Measurements from ENCODE around the gene IPO8.
"Not testable (repeated sequence)": the region's sequence is repeated elsewhere in the genome, so short reads cannot be mapped to it uniquely, and the experiment has no call there.

The IPO8 gene

GRCh38 chr12:30603129-30603528, 92.5 kb downstream of the IPO8 start:
- no peak for DNase-seq (ENCODE audit: low spot score)

GRCh38 chr12:30602678-30603077, 93.0 kb downstream of the IPO8 start:
- no peak for DNase-seq (ENCODE audit: low spot score)

- DNase-seq (ENCODE audit: low spot score): no peak
These were observed 96.1 kb downstream of the IPO8 start for GRCh38 chr12:30599608-30600007.

GRCh38 chr12:30598889-30599288, 96.8 kb downstream of the IPO8 start:
- no peak for DNase-seq (ENCODE audit: low spot score)

- no peak for DNase-seq (ENCODE audit: low spot score)
These were observed 99.9 kb downstream of the IPO8 start for GRCh38 chr12:30595742-30596141.

- DNase-seq (ENCODE audit: low spot score): no peak
These were observed 101.2 kb downstream of the IPO8 start for GRCh38 chr12:30594509-30594908.

GRCh38 chr12:30588572-30588971, 107.1 kb downstream of the IPO8 start:
- DNase-seq (ENCODE audit: low spot score): not testable (repeated sequence)

- no peak for DNase-seq (ENCODE audit: low spot score)
These were observed 107.9 kb downstream of the IPO8 start for GRCh38 chr12:30587782-30588181.

GRCh38 chr12:30585877-30586276, 109.8 kb downstream of the IPO8 start:
- no peak for DNase-seq (ENCODE audit: low spot score)

- no peak for DNase-seq (ENCODE audit: low spot score)
These were observed 112.7 kb downstream of the IPO8 start for GRCh38 chr12:30582943-30583342.

GRCh38 chr12:30580344-30580743, 115.3 kb downstream of the IPO8 start:
- no peak for DNase-seq (ENCODE audit: low spot score)
